IMR-90 (cell line): ENCODE measurements around the gene DISP2. TPM values are rescaled to one million over a fixed set of nuclear protein-coding genes. Genes with fewer than 3 reads are reported as not detected.

Experiments
- polyA plus RNA-seq, 3 experiments: library from polyadenylated mRNA; depleted of rRNA; stranded (reverse); fragments of >200 nt; gene quantifications; 2 replicates each; pipeline ENCODE4 v1.2.3, GENCODE V29; 2012; ENCODE audit warnings: low replicate concordance in 1 of 3
- total RNA-seq: library from RNA; depleted of rRNA; stranded (reverse); fragments of >200 nt; gene quantifications from 2 replicates; pipeline ENCODE4 v1.2.3, GENCODE V29; 2012; rRNA removed

DISP2 gene
- total and polyA plus RNA-seq, 2 of the 4 experiments (the other 2 are of a cell fraction), result 0.34 to 0.36 TPM

Other genes starting within 250 kb of the DISP2 start
- 1.7 and 2.9 TPM in 2 replicates for gene BMF, start 249.3 kb upstream of the DISP2 start, total RNA-seq
- 2.4 and 2.8 TPM in 2 replicates for gene BMF, start 249.3 kb upstream of the DISP2 start, polyA plus RNA-seq (2012; rRNA removed)
- 24.7 and 31.9 TPM in 2 replicates for gene BUB1B, start 197.2 kb upstream of the DISP2 start, total RNA-seq
- gene BUB1B, start 197.2 kb upstream of the DISP2 start, polyA plus RNA-seq (2012; rRNA removed), result 13.6 and 15.6 TPM in 2 replicates
- gene PAK6, start 119.2 kb upstream of the DISP2 start, total RNA-seq, result not detected in 2 replicates
- 0.21 TPM in 1 of 2 replicates, not detected in the other for gene PAK6, start 119.2 kb upstream of the DISP2 start, polyA plus RNA-seq (2012; rRNA removed)
- under 0.01 TPM in 1 of 2 replicates, not detected in the other for gene ANKRD63, start 75.2 kb upstream of the DISP2 start, total RNA-seq
- gene ANKRD63, start 75.2 kb upstream of the DISP2 start, polyA plus RNA-seq (2012; rRNA removed), result not detected in 2 replicates
- 0.18 and 0.28 TPM in 2 replicates for gene PLCB2, start 50.3 kb upstream of the DISP2 start, total RNA-seq
- 0.87 and 1.4 TPM in 2 replicates for gene PLCB2, start 50.3 kb upstream of the DISP2 start, polyA plus RNA-seq (2012; rRNA removed)
- 10.4 and 13.1 TPM in 2 replicates for gene INAFM2, start 34.5 kb upstream of the DISP2 start, total RNA-seq
- 11.7 and 14.0 TPM in 2 replicates for gene INAFM2, start 34.5 kb upstream of the DISP2 start, polyA plus RNA-seq (2012; rRNA removed)
- 19.7 and 30.0 TPM in 2 replicates for gene CCDC9B, start 17.3 kb upstream of the DISP2 start, total RNA-seq
- gene CCDC9B, start 17.3 kb upstream of the DISP2 start, polyA plus RNA-seq (2012; rRNA removed), result 26.0 and 30.9 TPM in 2 replicates
- gene PHGR1, start 7.2 kb upstream of the DISP2 start, total RNA-seq, result not detected in 2 replicates
- not detected in 2 replicates for gene PHGR1, start 7.2 kb upstream of the DISP2 start, polyA plus RNA-seq (2012; rRNA removed)
- 73.5 and 73.6 TPM in 2 replicates for gene KNSTRN, start 24.5 kb downstream of the DISP2 start, total RNA-seq
- 31.2 and 33.1 TPM in 2 replicates for gene KNSTRN, start 24.5 kb downstream of the DISP2 start, polyA plus RNA-seq (2012; rRNA removed)
- 27.5 and 31.7 TPM in 2 replicates for gene IVD, start 47.6 kb downstream of the DISP2 start, total RNA-seq
- 38.3 and 41.1 TPM in 2 replicates for gene IVD, start 47.6 kb downstream of the DISP2 start, polyA plus RNA-seq (2012; rRNA removed)
- 3.0 and 3.6 TPM in 2 replicates for gene BAHD1, start 82.7 kb downstream of the DISP2 start, total RNA-seq
- 8.1 and 8.7 TPM in 2 replicates for gene BAHD1, start 82.7 kb downstream of the DISP2 start, polyA plus RNA-seq (2012; rRNA removed)
- 3.3 and 3.8 TPM in 2 replicates for gene CHST14, start 112.8 kb downstream of the DISP2 start, total RNA-seq
- 19.5 and 20.6 TPM in 2 replicates for gene CHST14, start 112.8 kb downstream of the DISP2 start, polyA plus RNA-seq (2012; rRNA removed)
- gene CCDC32, start 206.8 kb downstream of the DISP2 start, total RNA-seq, result 13.3 and 15.1 TPM in 2 replicates
- 10.8 and 14.8 TPM in 2 replicates for gene CCDC32, start 206.8 kb downstream of the DISP2 start, polyA plus RNA-seq (2012; rRNA removed)
- gene RPUSD2, start 211.1 kb downstream of the DISP2 start, total RNA-seq, result 11.9 and 13.4 TPM in 2 replicates
- 7.2 and 7.4 TPM in 2 replicates for gene RPUSD2, start 211.1 kb downstream of the DISP2 start, polyA plus RNA-seq (2012; rRNA removed)
- gene KNL1, start 236.0 kb downstream of the DISP2 start, total RNA-seq, result 25.1 and 32.5 TPM in 2 replicates
- gene KNL1, start 236.0 kb downstream of the DISP2 start, polyA plus RNA-seq (2012; rRNA removed), result 2.2 and 3.1 TPM in 2 replicates